GM19099 (cell line): ENCODE measurements around the gene NUP153.

Experiments
- POLR2A ChIP-seq: IDR thresholded peaks from 3 replicates; pipeline ENCODE4 v1.6.1; 2011; ENCODE audit warnings: low read depth; ENCODE audit not compliant: insufficient read length; ENCODE audit errors: extremely low read depth

Gene NUP153

GRCh38 chr6:17706580-17707370 is at the start of gene NUP153:
TSS of gene NUP153 (minus strand) at chr6:17706925. CDS start at chr6:17706387, 538 bp downstream.
- peak; percentile 89 for TF ChIP-seq POLR2A

- TF ChIP-seq POLR2A = no peak
Observed at GRCh38 chr6:17754254-17754653, 47.5 kb upstream of the NUP153 start.

- TF ChIP-seq POLR2A = no peak
Observed at GRCh38 chr6:17744019-17744756, 37.5 kb upstream of the NUP153 start.

GRCh38 chr6:17741507-17741906 is 34.8 kb upstream of the NUP153 start:
- TF ChIP-seq POLR2A = no peak

- no peak for TF ChIP-seq POLR2A
Observed at GRCh38 chr6:17740559-17741220, 34.0 kb upstream of the NUP153 start.

GRCh38 chr6:17737704-17738252 is 31.1 kb upstream of the NUP153 start:
- TF ChIP-seq POLR2A = no peak

GRCh38 chr6:17730078-17730704 is 23.5 kb upstream of the NUP153 start:
- TF ChIP-seq POLR2A = no peak

- no peak for TF ChIP-seq POLR2A
Observed at GRCh38 chr6:17729223-17730077, 22.7 kb upstream of the NUP153 start.

- no peak for TF ChIP-seq POLR2A
Observed at GRCh38 chr6:17728551-17729222, 22.0 kb upstream of the NUP153 start.

- no peak for TF ChIP-seq POLR2A
Observed at GRCh38 chr6:17725083-17725482, 18.4 kb upstream of the NUP153 start.

GRCh38 chr6:17724341-17724740 is 17.6 kb upstream of the NUP153 start:
- no peak for TF ChIP-seq POLR2A

GRCh38 chr6:17721671-17722070 is 14.9 kb upstream of the NUP153 start:
- no peak for TF ChIP-seq POLR2A

- TF ChIP-seq POLR2A = no peak
Observed at GRCh38 chr6:17719323-17720041, 12.8 kb upstream of the NUP153 start.
